Lower leg skin (tissue), 3 donors: Measurements from ENCODE around the gene RGS5.

ENCODE experiments used
- POLR2A ChIP-seq, 2 donors: fragments of 450-650 bp; IDR thresholded peaks; one replicate each; pipeline ENCODE4 v1.6.1; 2016 to 2017; ENCODE audit warnings: antibody characterized with exemption in 2 of 2, mild to moderate bottlenecking in 1 of 2, moderate library complexity in 1 of 2
- TF ChIP-seq, protein P1 (sequence below), 3 donors: fragments of 450-650 bp; IDR thresholded peaks; one replicate each; pipeline ENCODE4 v1.5.1; 2016; ENCODE audit warnings: antibody characterized with exemption in 3 of 3, mild to moderate bottlenecking in 3 of 3, moderate library complexity in 2 of 3

DNA sequence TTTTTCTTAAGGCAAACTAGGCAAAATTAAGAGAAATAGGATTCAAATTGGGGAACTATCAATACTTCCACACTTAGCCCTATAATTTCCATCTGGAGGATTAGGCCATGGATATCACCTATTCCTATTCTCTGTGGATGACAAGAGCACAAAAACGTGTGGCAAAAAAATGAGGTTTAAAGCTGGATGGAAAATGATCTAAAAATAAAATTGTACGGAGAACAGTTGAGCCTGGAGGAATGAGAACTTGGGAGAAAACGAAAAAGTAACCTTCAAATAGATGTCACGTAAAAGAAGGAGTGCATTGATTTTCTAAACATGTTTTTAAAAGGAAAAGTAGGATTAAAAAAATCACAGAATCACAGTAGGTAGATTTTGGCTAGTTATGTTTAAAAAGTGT is 77.9 kb downstream of the RGS5 start:
- TF ChIP-seq, protein P1, sequence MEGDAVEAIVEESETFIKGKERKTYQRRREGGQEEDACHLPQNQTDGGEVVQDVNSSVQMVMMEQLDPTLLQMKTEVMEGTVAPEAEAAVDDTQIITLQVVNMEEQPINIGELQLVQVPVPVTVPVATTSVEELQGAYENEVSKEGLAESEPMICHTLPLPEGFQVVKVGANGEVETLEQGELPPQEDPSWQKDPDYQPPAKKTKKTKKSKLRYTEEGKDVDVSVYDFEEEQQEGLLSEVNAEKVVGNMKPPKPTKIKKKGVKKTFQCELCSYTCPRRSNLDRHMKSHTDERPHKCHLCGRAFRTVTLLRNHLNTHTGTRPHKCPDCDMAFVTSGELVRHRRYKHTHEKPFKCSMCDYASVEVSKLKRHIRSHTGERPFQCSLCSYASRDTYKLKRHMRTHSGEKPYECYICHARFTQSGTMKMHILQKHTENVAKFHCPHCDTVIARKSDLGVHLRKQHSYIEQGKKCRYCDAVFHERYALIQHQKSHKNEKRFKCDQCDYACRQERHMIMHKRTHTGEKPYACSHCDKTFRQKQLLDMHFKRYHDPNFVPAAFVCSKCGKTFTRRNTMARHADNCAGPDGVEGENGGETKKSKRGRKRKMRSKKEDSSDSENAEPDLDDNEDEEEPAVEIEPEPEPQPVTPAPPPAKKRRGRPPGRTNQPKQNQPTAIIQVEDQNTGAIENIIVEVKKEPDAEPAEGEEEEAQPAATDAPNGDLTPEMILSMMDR (IDR thresholded peaks at IDR 0.05), result no peak
- TF ChIP-seq POLR2A (IDR thresholded peaks at IDR 0.05), result no peak
